ENCODE results near the gene HOATZ. TPM values are rescaled to one million over a fixed set of nuclear protein-coding genes. Genes with fewer than 3 reads are reported as not detected.

Gene HOATZ
- total and polyA plus RNA-seq, 10 donors: not detected

- WGBS, 5 donors: 41 to 44% (median 42%) methylated on average over 2 of the region's 2 CpGs
- no peaks in the 10 kb centered on the region for H3K36me3 ChIP-seq
- H3K4me3 ChIP-seq: no peak overlapping the region
- H3K4me1 ChIP-seq: no peaks in the 10 kb centered on the region
- H3K9me3 ChIP-seq: no peaks in the 10 kb centered on the region
- no peaks in the 10 kb centered on the region for H3K27me3 ChIP-seq (replicated peaks in 1 of 7)
- DNase-seq: no peak
- intact Hi-C loops (cut with DNase I; ENCODE audit: low total_unique reads): loop anchor here (5.0 kb wide), 1 partner anchor 257 kb away; no protein-coding TSS in a partner anchor
- no peak overlapping the region for H3K27ac ChIP-seq
- no peak for TF ChIP-seq CTCF (IDR thresholded peaks at IDR 0.05 in 8 of 11, conservative IDR thresholded peaks at IDR 0.05 in 3 of 11)
- TF ChIP-seq POLR2AphosphoS5 (IDR thresholded peaks at IDR 0.05): no peak
- no peak for TF ChIP-seq POLR2A (IDR thresholded peaks at IDR 0.05)
Observed at GRCh38 chr11:111585371-111585770, 70.8 kb downstream of the HOATZ start.

- no peak for TF ChIP-seq POLR2A (IDR thresholded peaks at IDR 0.05)
- no peak for TF ChIP-seq POLR2AphosphoS5 (IDR thresholded peaks at IDR 0.05)
- TF ChIP-seq CTCF (IDR thresholded peaks at IDR 0.05 in 8 of 11, conservative IDR thresholded peaks at IDR 0.05 in 3 of 11): peak in 9 of 11 experiments; percentile 31 to 57 (median 49)
- DNase-seq: no peak
- WGBS, 5 donors: 21 to 40% (median 32%) methylated on average over 1 of the region's 1 CpG
- intact Hi-C loops (cut with DNase I; ENCODE audit: low total_unique reads): loop anchor here (5.0 kb wide), 1 partner anchor 256 kb away; no protein-coding TSS in a partner anchor
- no peaks in the 10 kb centered on the region for H3K9me3 ChIP-seq
- H3K36me3 ChIP-seq: no peaks in the 10 kb centered on the region
- no peak overlapping the region for H3K4me3 ChIP-seq
- H3K4me1 ChIP-seq: no peaks in the 10 kb centered on the region
- no peak overlapping the region for H3K27ac ChIP-seq
- no peaks in the 10 kb centered on the region for H3K27me3 ChIP-seq (replicated peaks in 1 of 7)
Observed at GRCh38 chr11:111586388-111586831, 71.8 kb downstream of the HOATZ start.

Small RNA genes lying within 50 kb of the gene (microRNA-seq; reads per million reads assigned to microRNA genes)
- 3.2 to 5.9 (median 3.3) reads per million in 3 donors for gene MIR34B
- 28.2 to 111 (median 50.1) reads per million in 3 donors for gene MIR34C

Small RNA genes lying within 50 kb of the gene (small RNA-seq; reads per million reads assigned to genes)
- gene MIR34B (0.12 to 0.96 (median 0.39) reads per million in 4 donors), gene MIR34C (1.7 to 5.3 (median 2.2) reads per million in 4 donors)

Other genes with a start within 250 kb of the HOATZ start
- 1 to 10 TPM in 1 of 7 donors, under 1 TPM in 3, not detected in 3; 0.30 to 1.4 (median 0.48) TPM for gene POU2AF3, start 216.2 kb upstream of the HOATZ start, total RNA-seq
- 1 to 10 TPM in 2 of 3 donors, under 1 TPM in 1; 0.54 to 2.0 (median 1.3) TPM for gene POU2AF3, start 216.2 kb upstream of the HOATZ start, polyA plus RNA-seq
- 100 to 1,000 TPM in 4 of 7 donors, 10 to 100 TPM in 3; 89.1 to 280 (median 124) TPM for gene POU2AF1, start 135.5 kb upstream of the HOATZ start, total RNA-seq
- gene POU2AF1, start 135.5 kb upstream of the HOATZ start, polyA plus RNA-seq: 100 to 1,000 TPM in 1 of 3 donors, 10 to 100 TPM in 2; 60.1 to 108 (median 73.0) TPM
- gene BTG4, start 2.4 kb upstream of the HOATZ start, total RNA-seq: not detected
- gene BTG4, start 2.4 kb upstream of the HOATZ start, polyA plus RNA-seq: not detected
- gene LAYN, start 25.9 kb downstream of the HOATZ start, total RNA-seq: 10 to 100 TPM in 5 of 7 donors, 1 to 10 TPM in 2; 7.3 to 14.7 (median 12.9) TPM
- 1 to 10 TPM; 3.1 to 4.7 (median 4.3) TPM for gene LAYN, start 25.9 kb downstream of the HOATZ start, polyA plus RNA-seq
- gene SIK2, start 87.7 kb downstream of the HOATZ start, total RNA-seq: 10 to 100 TPM; 11.9 to 23.8 (median 17.4) TPM
- gene SIK2, start 87.7 kb downstream of the HOATZ start, polyA plus RNA-seq: 1 to 10 TPM; 1.7 to 2.9 (median 2.3) TPM

Data from spleen (tissue), 11 donors.